Measurements from ENCODE around the gene IVD. TPM values are rescaled to one million over a fixed set of nuclear protein-coding genes. Genes with fewer than 3 reads are reported as not detected.

Gene IVD
- total and polyA plus RNA-seq, 2 donors (not counting 1 experiment from before 2014, with no cell fraction given): 41.7 to 106 TPM

DNA sequence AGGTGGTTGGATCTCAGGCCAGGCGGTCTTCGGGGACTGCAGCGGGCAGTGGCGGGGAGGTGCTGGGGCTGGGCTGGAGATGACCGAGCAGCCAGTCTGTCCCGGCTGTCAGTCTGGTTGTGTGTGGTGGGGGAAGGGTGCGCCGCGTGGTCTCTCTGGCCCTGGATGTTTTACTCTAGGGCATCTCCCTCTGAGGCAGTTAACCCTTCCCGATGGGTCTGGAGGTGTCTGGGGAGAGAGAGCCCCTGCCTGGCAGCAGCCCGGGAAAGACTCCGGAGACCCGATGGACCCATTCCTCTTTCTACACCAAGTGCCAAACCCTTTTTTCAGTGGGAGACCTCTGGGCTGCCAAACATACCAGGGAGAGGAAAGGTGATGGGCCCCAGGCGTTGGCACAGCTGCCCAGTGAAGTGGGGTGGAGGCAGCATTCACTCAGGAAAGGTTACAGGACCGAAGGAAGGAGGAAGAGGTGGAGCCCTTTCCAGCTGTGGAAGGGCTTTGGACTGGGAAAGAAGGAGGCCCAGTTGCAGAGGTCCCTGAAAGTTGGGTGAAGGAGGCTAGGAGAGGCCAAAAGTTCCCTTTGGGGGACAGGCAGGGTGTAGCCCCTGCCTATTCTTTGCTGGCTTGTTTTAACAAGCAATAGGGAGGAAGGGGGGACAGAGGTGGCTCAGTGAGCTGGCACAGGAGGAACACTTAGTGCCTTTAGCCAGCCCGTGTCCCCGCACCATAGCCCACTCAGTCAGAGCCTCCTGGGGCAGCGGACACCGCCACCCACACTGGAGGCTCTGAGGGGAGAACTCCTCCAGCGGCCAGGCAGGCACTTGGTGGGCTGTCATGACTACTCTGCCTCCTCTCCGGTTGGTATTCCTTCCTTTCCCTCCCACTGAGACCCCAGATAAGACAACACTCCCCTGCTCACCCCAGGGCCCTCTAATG lies 32.4 kb downstream of the IVD start:
- Histone ChIP-seq H4K20me1 (ENCODE audit: control insufficient read depth, insufficient read depth, low read length, poor library complexity, severe bottlenecking) (peaks cover 14% of the 10 kb centered on the region), H3K9ac (ENCODE audit: low read length) (no peak overlapping the region), H3K4me2 (replicated peaks; ENCODE audit: low read depth, low read length, poor library complexity, severe bottlenecking) (peak overlapping the region; percentile 79), H3K36me3 (replicated peaks in 1 of 2; ENCODE audit: control extremely low read depth in 1 of 2, control insufficient read depth in 1 of 2, extremely low read depth in 1 of 2, insufficient read depth in 2 of 2, low read length in 1 of 2) (no peaks in the 10 kb centered on the region), H3K79me2 (ENCODE audit: control insufficient read depth, insufficient read depth, low read length) (peaks cover 15% of the 10 kb centered on the region), H3K4me1 (ENCODE audit: control insufficient read depth in 2 of 2, insufficient read depth in 2 of 2, low read length in 2 of 2) (peaks cover 41 to 46% of the 10 kb centered on the region in 2 donors), H2AFZ (ENCODE audit: insufficient read depth, low read depth, low read length, poor library complexity, severe bottlenecking) (no peak overlapping the region), H3K27me3 (replicated peaks in 1 of 4; ENCODE audit: control extremely low read depth in 1 of 4, control insufficient read depth in 3 of 4, insufficient read depth in 4 of 4, low read length in 3 of 4) (peaks cover 0 to 46% (median 18%) of the 10 kb centered on the region in 4 experiments), H3K4me3 (ENCODE audit: control extremely low read depth in 1 of 5, extremely low read depth in 1 of 5, insufficient read depth in 1 of 5, low read depth in 2 of 5, low read length in 4 of 5) (no peak overlapping the region), H3K9me3 (ENCODE audit: control extremely low read depth in 1 of 3, control insufficient read depth in 2 of 3, insufficient read depth in 1 of 3, low read length in 2 of 3) (peaks cover 0 to 7% (median 0%) of the 10 kb centered on the region in 3 donors), H3K27ac (ENCODE audit: low read length in 2 of 2) (no peak overlapping the region)
- DNase-seq: peak; percentile 41
- no peaks in the 10 kb centered on the region for H3K9me3 Mint-ChIP-seq (ENCODE audit: insufficient read depth)
- ATAC-seq (ENCODE audit: low read depth): no peak
- intact Hi-C loops (cut with micrococcal nuclease): no loop called here
- H3K27ac Mint-ChIP-seq: no peak overlapping the region
- H3K27me3 Mint-ChIP-seq: peaks cover 31% of the 10 kb centered on the region
- ChIA-PET POLR2A (no interaction called here), CTCF (no interaction called here)
- 88% methylated on average over 15 of the region's 21 CpGs for WGBS (ENCODE audit: insufficient coverage)
- TF ChIP-seq, protein P1, sequence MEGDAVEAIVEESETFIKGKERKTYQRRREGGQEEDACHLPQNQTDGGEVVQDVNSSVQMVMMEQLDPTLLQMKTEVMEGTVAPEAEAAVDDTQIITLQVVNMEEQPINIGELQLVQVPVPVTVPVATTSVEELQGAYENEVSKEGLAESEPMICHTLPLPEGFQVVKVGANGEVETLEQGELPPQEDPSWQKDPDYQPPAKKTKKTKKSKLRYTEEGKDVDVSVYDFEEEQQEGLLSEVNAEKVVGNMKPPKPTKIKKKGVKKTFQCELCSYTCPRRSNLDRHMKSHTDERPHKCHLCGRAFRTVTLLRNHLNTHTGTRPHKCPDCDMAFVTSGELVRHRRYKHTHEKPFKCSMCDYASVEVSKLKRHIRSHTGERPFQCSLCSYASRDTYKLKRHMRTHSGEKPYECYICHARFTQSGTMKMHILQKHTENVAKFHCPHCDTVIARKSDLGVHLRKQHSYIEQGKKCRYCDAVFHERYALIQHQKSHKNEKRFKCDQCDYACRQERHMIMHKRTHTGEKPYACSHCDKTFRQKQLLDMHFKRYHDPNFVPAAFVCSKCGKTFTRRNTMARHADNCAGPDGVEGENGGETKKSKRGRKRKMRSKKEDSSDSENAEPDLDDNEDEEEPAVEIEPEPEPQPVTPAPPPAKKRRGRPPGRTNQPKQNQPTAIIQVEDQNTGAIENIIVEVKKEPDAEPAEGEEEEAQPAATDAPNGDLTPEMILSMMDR (IDR thresholded peaks at IDR 0.05): no peak
- no peak for TF ChIP-seq EZH2 (IDR thresholded peaks at IDR 0.05; ENCODE audit: borderline replicate concordance, insufficient read depth, low read depth, low read length, poor library complexity, severe bottlenecking)
- H3K4me1 Mint-ChIP-seq: peaks cover 45% of the 10 kb centered on the region
- H3K4me3 Mint-ChIP-seq: peak overlapping the region; percentile 45

- Histone ChIP-seq H3K4me1 (ENCODE audit: control insufficient read depth in 2 of 2, insufficient read depth in 2 of 2, low read length in 2 of 2) (peaks cover 42 to 49% of the 10 kb centered on the region in 2 donors), H3K36me3 (replicated peaks in 1 of 2; ENCODE audit: control extremely low read depth in 1 of 2, control insufficient read depth in 1 of 2, extremely low read depth in 1 of 2, insufficient read depth in 2 of 2, low read length in 1 of 2) (no peaks in the 10 kb centered on the region), H3K27me3 (replicated peaks in 1 of 4; ENCODE audit: control extremely low read depth in 1 of 4, control insufficient read depth in 3 of 4, insufficient read depth in 4 of 4, low read length in 3 of 4) (peaks cover 0 to 46% (median 18%) of the 10 kb centered on the region in 4 experiments), H3K27ac (ENCODE audit: low read length in 2 of 2) (no peak overlapping the region), H3K9me3 (ENCODE audit: control extremely low read depth in 1 of 3, control insufficient read depth in 2 of 3, insufficient read depth in 1 of 3, low read length in 2 of 3) (peaks cover 0 to 7% (median 0%) of the 10 kb centered on the region in 3 donors), H2AFZ (ENCODE audit: insufficient read depth, low read depth, low read length, poor library complexity, severe bottlenecking) (no peak overlapping the region), H4K20me1 (ENCODE audit: control insufficient read depth, insufficient read depth, low read length, poor library complexity, severe bottlenecking) (peaks cover 21% of the 10 kb centered on the region), H3K4me2 (replicated peaks; ENCODE audit: low read depth, low read length, poor library complexity, severe bottlenecking) (no peak overlapping the region), H3K9ac (ENCODE audit: low read length) (no peak overlapping the region), H3K4me3 (ENCODE audit: control extremely low read depth in 1 of 5, extremely low read depth in 1 of 5, insufficient read depth in 1 of 5, low read depth in 2 of 5, low read length in 4 of 5) (no peak overlapping the region), H3K79me2 (ENCODE audit: control insufficient read depth, insufficient read depth, low read length) (peaks cover 22% of the 10 kb centered on the region)
- no peaks in the 10 kb centered on the region for H3K9me3 Mint-ChIP-seq (ENCODE audit: insufficient read depth)
- WGBS (ENCODE audit: insufficient coverage): 82% methylated on average over 9 of the region's 12 CpGs
- H3K4me3 Mint-ChIP-seq: peak overlapping the region; percentile 49
- H3K4me1 Mint-ChIP-seq: peaks cover 52% of the 10 kb centered on the region
- peaks cover 31% of the 10 kb centered on the region for H3K27me3 Mint-ChIP-seq
- H3K27ac Mint-ChIP-seq: peak overlapping the region; percentile 32
- intact Hi-C loops (cut with micrococcal nuclease): no loop called here
- TF ChIP-seq, protein P1 (IDR thresholded peaks at IDR 0.05): no peak
- no peak for TF ChIP-seq EZH2 (IDR thresholded peaks at IDR 0.05; ENCODE audit: borderline replicate concordance, insufficient read depth, low read depth, low read length, poor library complexity, severe bottlenecking)
- ChIA-PET POLR2A (no interaction called here), CTCF (interaction anchor here (1.2 kb wide), 1 partner anchor 101 kb away, joined by 4 read pairs; no protein-coding TSS in a partner anchor)
- ATAC-seq (ENCODE audit: low read depth) (no peak), DNase-seq (peak; percentile 30)
Observed at GRCh38 chr15:40438712-40439111, 33.1 kb downstream of the IVD start.
